GM18526 (cell line): ENCODE data around the gene TNKS1BP1.

ENCODE experiments used
- POLR2A ChIP-seq: IDR thresholded peaks from 3 replicates; pipeline ENCODE4 v1.6.1; 2011; ENCODE audit not compliant: insufficient read length; ENCODE audit errors: extremely low read depth

The TNKS1BP1 gene

DNA sequence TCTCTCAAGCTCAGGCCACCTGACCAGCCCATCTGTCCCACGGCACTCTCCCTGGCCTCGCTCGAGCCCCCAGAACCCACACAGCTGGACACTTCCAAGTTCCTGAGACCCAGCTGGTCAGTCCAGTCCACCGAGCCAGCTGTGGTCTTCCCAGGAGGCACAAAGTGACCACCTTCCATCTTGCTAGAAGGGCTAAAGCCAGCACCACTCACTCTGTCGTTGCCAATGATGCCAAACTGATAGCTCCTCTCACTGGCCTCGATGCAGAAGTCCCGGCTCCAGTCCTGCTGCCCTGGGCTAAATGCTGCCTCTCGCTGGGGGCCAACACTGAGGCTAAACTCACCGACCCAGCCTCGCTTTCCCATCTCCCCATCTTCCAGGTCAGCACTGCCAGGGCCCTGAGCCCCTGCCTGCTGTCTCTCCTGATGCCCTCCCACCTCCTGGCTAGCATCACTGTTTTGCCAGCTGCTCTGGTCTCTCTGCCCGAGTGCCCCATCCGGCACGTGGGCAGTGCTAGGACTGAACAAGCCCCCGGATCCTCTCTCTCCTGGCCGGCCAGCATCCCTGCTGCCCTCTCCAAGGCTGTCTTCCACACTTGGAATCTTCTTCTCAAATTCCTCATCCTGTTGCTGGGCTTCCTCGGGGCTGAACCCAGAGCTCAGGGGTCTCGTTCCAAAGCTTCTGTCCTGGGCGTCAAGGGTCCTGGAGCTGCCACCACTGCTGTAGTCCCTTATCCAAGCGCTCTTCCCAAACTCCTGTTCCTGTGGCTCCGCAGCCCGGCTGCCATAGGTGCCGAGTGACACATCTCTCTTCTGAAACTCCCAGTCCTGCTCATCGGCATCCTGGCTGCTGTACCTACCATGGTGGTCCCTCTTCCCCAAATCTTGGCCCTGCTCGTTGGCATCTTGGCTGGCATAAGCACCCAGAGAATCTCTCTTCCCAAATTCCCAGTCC is 15.4 kb downstream of the TNKS1BP1 start:
- TF ChIP-seq POLR2A: no peak

DNA sequence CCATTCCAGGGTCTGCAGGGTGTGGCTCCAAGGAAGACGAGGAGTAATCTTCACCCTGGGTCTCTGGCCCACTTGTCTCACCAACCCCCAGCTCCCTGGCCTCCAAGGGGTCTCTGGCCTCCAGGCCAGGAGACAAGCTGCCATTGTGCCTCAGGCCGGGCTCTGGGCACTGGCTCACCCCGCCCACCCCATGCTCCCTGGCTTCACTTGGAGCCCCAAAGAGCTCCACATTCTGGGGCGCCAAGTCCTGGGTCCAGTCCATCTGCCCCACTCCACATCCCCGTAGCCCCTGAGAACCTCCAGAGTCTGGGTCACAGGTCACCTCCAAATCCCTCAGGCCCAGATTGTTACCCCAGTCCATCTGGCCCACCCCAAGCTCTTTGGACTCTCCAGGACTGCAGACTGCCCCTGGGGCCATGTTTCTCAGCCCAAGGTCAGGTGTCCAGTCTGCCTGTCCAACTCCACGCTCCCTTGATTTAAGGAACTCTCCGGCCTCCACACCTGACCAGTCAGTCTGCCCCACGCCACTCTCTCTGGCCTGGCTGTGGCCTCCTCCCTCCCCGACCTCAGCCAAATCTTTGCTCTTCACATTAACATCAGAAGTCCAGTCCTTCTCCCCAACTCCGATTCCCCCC is 16.2 kb downstream of the TNKS1BP1 start:
- TF ChIP-seq POLR2A: no peak

DNA sequence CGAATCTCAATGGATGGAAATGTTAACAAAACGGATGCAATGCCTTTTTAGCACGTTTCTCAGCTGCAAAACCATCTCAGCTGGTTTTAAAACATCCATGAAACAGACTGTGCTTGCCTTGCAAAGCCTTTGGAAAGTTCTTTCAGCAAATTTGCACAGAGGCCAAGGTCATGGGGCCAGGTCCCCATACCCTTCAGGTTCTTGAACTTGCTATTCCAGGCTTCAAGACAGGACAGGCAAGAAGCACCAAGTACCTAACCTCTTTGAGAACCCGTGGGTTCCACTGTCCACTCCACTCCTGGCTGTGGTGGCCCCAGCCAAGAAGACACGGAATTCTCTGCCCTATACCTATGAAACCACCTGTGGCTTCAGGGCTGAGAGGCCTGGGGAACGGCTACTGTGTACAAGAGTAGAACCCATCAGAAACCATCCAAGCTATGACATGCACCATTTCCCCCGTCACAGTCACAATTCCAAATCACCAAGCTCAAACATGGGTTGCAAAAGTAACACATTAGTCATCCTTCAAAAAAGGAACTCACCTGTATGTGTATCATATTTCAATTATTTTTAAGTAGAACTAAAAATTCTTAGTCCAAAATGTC is 17.0 kb downstream of the TNKS1BP1 start:
- TF ChIP-seq POLR2A: no peak

DNA sequence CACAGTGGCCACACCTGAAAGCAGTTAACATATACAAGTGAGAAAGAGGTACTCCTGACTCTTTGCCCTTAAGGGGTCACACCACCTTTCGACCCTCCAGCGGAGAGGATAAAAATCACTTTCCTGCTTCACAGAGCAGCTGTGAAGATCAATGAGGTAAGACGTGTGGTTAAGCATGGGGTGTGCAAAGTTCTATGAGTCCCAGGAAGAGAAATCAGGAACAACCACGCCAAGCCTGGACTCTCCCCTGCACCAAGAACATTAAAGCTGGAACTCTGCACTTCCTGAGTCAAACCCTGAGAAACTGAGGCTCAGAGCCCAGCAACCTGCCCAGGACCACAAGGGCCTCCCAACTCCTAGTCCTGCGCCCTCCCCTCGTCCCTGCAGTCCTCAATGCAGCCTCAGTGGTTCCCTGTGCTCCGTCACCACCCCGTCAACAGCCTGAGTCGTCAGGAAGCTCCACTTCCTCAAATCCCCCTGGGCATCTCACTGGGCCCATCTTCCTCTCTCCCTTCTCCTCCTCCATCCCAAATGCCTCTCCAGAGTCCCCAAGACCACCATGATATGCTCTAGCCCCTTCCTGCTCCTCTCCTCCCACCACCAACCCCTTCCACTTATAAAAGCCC is 17.7 kb downstream of the TNKS1BP1 start:
- no peak for TF ChIP-seq POLR2A

DNA sequence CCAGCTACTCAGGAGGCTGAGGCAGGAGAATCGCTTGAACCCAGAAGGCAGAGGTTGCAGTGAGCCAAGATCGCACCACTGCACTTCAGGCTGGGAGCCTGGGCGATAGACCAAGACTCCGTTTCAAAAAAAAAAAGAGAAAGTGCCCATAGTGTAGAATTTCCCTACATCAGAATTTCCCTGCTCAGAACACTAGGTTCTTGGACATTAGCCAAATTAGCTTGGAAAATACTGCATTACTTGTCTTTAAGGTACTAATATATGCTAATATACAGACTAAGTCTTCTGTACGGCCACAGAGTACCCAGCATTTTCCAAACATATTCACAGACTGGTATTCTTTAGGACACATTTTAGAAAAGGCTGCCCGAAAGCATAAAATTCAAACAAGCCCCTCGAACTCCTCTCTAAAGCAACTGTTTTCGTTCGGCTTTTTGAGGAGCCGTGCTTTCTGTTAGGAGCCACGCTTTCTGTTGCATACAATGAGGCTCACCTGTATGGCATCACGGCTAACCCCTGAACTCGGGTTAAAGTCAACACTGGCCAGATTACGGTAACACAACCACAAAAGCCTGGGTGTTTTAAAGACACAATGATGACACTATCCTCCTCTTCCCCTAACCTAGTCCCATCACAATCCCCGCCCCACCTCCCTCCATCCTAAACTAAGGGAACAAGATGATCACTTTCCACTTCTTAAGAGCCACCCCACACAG is 18.4 kb downstream of the TNKS1BP1 start:
- TF ChIP-seq POLR2A: no peak

DNA sequence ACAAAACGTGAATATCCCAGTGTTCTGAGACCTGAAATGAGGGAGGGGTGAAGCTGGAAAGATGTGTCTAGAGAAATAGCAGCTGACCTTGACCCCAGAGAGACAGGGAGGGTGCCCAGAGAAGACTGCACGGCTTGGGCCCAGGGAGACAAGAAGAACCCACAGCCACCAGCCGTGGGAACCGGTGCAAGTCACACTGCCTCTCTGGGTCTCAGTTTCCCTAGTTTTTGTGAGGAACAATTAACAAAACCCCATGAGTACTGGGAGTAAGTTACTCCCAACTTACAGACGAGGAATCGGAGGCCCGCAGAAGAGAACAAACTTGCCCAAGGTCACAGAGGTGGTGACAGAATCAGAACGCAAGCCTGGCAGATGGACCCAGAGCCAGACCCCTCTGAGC is 19.2 kb downstream of the TNKS1BP1 start:
- TF ChIP-seq POLR2A: no peak

DNA sequence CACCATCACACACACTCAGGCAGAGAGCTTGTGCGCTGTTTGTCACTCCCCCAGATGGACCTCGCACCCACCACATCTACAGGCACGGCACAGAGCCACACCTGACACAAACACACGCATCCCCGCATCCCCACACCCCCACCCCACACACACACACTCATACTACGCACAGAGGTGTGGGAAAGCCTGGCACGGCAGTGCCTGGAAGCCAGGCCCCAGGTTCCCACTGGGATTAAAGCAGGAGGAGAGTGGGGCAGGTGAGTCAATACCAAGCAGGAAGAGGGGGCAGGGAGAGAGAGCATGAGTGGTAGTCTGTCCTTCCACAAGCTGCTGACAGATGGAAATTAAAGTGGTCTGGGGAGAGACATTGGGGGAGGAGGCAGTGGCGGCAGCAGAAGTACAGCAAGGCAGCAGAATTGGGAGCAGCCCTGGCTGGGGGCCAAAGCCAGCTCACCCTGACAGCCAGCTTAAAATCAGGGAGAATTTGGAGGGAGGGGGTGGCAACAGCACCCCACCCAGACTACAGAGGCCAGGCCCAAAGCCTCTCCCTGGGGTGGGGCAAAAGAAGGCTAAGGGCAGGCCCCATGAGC is 20.7 kb downstream of the TNKS1BP1 start:
- TF ChIP-seq POLR2A: no peak

DNA sequence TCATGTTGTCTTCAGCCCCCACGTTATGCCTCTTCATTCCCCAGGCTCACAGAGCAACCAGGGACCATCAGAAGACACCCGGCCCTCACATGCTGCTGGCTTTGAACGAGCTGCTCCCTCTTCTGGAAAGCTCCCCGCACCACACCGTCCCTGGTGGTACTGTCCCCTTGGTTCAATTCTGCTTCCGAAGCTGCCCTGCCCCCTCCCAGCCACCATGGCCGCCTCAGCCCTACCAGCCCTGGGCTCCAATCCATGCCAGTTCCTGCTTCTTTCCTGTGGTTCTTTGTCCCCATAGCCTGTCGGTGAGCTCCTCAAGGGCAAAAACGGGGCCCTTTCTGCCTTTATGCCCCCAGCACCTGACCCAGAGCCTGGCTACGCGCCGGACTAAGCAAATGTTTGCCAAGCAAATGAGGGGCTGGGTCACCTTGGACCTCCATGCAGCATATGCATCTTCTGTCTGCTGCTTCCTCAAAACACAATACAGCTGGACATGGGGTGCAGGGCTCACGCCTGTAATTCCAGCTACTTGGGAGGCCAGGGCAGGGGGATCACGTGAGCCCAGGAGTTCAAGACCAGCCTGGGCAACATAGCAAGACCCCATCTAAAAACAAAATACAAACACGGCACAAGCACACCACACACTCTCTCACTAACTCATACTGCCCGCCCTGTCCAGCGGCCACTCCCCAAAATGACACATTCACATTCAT is 21.3 kb downstream of the TNKS1BP1 start:
- TF ChIP-seq POLR2A: no peak

DNA sequence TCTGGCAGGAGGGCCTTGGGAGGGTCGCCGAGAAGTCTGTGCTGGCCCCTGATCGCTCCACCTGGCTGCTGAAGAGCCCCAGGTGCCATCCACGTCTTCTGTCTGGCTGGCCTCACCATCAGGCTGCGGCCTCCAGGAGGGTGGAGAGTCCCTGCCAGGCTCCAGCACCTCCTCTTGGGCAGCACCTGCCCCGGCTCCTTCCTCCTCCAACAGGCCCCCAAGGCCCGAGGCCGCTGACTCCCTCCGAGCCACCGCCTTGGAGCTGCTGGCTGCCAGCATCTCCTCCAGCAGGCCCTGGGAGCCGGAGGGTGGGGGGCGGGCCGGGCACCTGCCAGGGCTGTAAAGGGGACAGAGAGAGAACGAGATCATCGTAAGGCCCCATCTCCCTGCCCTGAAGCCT is 22.3 kb downstream of the TNKS1BP1 start:
- TF ChIP-seq POLR2A: no peak

DNA sequence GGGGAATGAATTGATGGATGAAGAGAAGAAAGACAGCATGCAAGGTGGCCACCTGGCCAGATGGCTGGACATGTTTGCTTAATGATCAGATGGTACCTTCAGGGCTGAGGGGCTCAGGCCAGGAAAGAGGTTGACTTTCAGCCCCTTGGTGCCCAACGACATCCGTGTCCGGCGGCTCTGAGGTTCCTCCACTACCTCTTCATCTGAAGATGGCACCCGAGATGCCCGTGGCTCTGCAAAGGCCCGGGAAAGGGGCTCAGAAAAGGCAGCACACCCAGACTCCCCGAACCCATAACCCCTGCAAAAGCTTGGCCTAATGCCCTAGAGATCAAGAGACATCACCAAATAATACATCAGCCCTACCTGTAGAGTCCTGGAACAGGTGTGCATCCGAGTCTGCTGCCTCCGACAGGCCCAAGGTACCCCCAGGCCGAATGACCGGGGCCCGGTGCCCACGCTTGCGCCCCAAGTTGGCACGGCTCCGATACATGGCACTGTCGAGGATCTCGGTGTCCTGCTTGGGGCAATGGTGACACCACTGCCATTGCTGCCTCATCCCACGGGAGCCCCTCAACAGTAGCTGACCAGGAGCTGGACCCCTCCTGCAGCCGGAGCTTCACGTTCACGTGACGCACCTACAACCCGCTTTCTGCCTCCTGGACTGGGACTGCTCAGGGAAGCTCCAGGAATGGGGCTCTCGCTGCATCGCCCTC is 22.9 kb downstream of the TNKS1BP1 start:
- no peak for TF ChIP-seq POLR2A

DNA sequence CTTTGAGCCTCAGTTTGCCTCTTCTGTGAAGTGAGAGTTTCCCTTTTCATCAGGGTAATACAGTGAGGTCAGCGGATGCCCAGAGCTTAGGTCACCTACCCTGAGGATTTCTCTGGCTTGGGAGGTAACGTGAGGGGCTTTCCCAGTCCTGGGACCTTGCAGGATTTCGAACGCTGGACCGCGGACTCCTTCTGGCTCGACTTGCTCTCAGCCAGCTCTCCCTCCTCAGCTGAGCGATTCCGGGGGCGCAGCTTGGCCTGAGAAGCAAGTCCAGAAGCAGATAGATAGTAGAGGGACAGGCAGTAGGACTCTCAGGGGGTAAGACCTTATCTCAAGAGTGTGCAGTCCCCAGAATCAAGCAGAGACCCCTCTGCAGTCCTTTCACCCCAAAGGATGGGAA is 24.0 kb downstream of the TNKS1BP1 start:
- TF ChIP-seq POLR2A: no peak

DNA sequence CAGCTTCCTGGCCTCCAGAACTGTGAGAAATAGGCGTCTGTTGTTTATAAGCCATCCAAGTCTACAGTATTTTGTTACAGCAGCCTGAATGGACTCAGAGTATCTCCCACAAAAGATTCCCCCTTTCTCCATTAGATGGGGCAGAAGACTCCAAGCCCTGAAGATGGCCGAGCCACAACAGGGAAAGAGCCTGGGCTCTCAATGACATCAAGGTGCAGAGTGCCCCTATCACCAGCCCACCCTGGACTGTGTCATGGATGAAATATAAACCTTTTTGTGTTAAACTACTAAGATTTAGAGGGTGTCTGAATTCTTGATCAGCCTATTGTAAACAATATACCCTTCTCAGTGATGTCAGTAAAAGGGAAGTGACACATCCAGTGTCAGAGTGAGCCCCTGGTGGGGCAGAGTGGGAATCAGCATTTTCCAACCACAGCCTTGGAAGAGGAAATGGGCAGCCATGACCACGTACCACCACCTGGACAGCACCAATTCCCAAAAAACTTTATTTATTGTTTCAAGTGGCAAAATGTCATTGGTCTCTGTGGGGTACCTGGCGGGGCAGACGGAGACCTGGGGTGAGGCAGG is 25.5 kb downstream of the TNKS1BP1 start:
- TF ChIP-seq POLR2A: no peak

DNA sequence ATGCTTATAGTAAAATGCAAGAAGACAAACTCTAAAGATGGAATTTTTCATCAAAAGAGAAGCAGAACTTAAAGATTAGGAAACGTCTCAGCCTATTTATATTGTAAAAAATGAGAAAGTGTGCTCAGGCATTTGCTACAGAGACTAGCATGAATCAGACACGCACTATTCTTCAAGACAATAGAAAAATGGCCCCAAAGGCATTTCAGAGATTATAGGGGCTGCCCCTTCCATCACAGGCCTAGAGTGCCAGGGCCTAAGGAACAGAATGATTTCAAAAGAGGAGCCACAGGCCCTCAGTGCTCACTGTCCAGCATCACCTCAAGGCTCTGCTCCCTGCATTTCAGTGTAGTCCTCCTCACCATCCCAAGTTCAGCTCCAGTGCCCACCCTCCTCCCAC is 27.5 kb downstream of the TNKS1BP1 start:
- no peak for TF ChIP-seq POLR2A
